WTC11 (cell line): Measurements from ENCODE around the gene IL23R. TPM values are rescaled to one million over a fixed set of nuclear protein-coding genes. Genes with fewer than 3 reads are reported as not detected.

Experiments used
- total RNA-seq: library from RNA; stranded (reverse); gene quantifications from 3 replicates; pipeline ENCODE4 v1.2.3, GENCODE V29; 2021

The IL23R gene
- total RNA-seq, 1 experiment from 2014 or later = not detected

Other genes with a start within 250 kb of the IL23R start
- gene DNAI4, start 241.6 kb upstream of the IL23R start, total RNA-seq = 1.6 to 2.7 TPM (median 2.1 TPM) in 3 replicates
- gene MIER1, start 241.5 kb upstream of the IL23R start, total RNA-seq = 30.0 to 31.0 TPM (median 30.4 TPM) in 3 replicates
- 2.4 to 3.0 TPM (median 2.6 TPM) in 3 replicates for gene SLC35D1, start 112.3 kb upstream of the IL23R start, total RNA-seq
- gene C1orf141, start 31.5 kb upstream of the IL23R start, total RNA-seq = not detected in 3 replicates
- gene IL12RB2, start 141.4 kb downstream of the IL23R start, total RNA-seq = 0.50 to 1.1 TPM (median 0.81 TPM) in 3 replicates